Muscle of leg (tissue), 11 donors: ENCODE results near the gene GPHN. TPM values are rescaled to one million over a fixed set of nuclear protein-coding genes. Genes with fewer than 3 reads are reported as not detected.

ENCODE experiments used
- DNase-seq: peaks from one replicate; pipeline ENCODE4 v3.0.0; 2013
- H3K27ac ChIP-seq: one replicate; pipeline ENCODE4 v1.5.1; 2013; ENCODE audit warnings: mild to moderate bottlenecking, low read length, control low read depth
- H3K27me3 ChIP-seq: one replicate; pipeline ENCODE4 v1.6.1; 2013; ENCODE audit warnings: low read length; ENCODE audit not compliant: control insufficient read depth, insufficient read depth
- H3K36me3 ChIP-seq: one replicate; pipeline ENCODE4 v1.6.1; 2013; ENCODE audit warnings: low read length; ENCODE audit not compliant: control insufficient read depth, insufficient read depth
- H3K4me1 ChIP-seq: one replicate; pipeline ENCODE4 v1.6.1; 2013; ENCODE audit warnings: low read length; ENCODE audit not compliant: control insufficient read depth, insufficient read depth
- H3K4me3 ChIP-seq: one replicate; pipeline ENCODE4 v1.5.1; 2013; ENCODE audit warnings: low read length, control low read depth
- H3K9me3 ChIP-seq: replicated peaks from 2 replicates; pipeline ENCODE4 v1.6.1; 2013; ENCODE audit warnings: low read depth, low read length; ENCODE audit not compliant: control insufficient read depth
- WGBS: methylation state at CpG from one replicate; pipeline ENCODE4 v1.1.5; 2013; ENCODE audit warnings: missing lambda C conversion rate; ENCODE audit not compliant: insufficient coverage; 5-methylcytosine and 5-hydroxymethylcytosine counted together
- polyA plus RNA-seq, 8 donors: library from polyadenylated mRNA; unstranded; fragments of 120-200 nt; gene quantifications; one replicate each; pipeline versions ENCODE4 v1.2.1 to v1.2.3, GENCODE V29; 2013; ENCODE audit warnings: inconsistent platforms in 1 of 8, low replicate concordance in 1 of 8; ENCODE audit not compliant: insufficient read length in 8 of 8, insufficient read depth in 1 of 8
- total RNA-seq: library from RNA; stranded (reverse); fragments of 120-200 nt; gene quantifications from one replicate; pipeline ENCODE4 v1.2.4, GENCODE V29; 2013

Gene GPHN
- total and polyA plus RNA-seq, 9 donors = 13.6 to 19.4 (median 16.5) TPM

- H3K4me1 ChIP-seq = no peaks in the 10 kb centered on the region
- WGBS = 85% methylated on average over 2 of the region's 4 CpGs
- DNase-seq = no peak
- no peaks in the 10 kb centered on the region for H3K36me3 ChIP-seq
- H3K27me3 ChIP-seq = no peaks in the 10 kb centered on the region
- H3K27ac ChIP-seq = no peak overlapping the region
- no peak overlapping the region for H3K4me3 ChIP-seq
- no peaks in the 10 kb centered on the region for H3K9me3 ChIP-seq
Observed at GRCh38 chr14:67221982-67222328, 714.0 kb downstream of the GPHN start.

- no CpG with 5 or more reads among the region's 4 CpGs for WGBS
- Histone ChIP-seq H3K4me1 (no peaks in the 10 kb centered on the region), H3K27ac (no peak overlapping the region), H3K36me3 (no peaks in the 10 kb centered on the region), H3K4me3 (no peak overlapping the region), H3K9me3 (no peaks in the 10 kb centered on the region), H3K27me3 (no peaks in the 10 kb centered on the region)
- DNase-seq = no peak
Observed at GRCh38 chr14:67225523-67225922, 717.6 kb downstream of the GPHN start.

- no peak for DNase-seq
- Histone ChIP-seq H3K4me1 (no peaks in the 10 kb centered on the region), H3K36me3 (no peaks in the 10 kb centered on the region), H3K9me3 (no peaks in the 10 kb centered on the region), H3K27me3 (no peaks in the 10 kb centered on the region), H3K27ac (no peak overlapping the region), H3K4me3 (no peak overlapping the region)
- WGBS = no CpG with 5 or more reads among the region's 3 CpGs
Observed at GRCh38 chr14:67228325-67228984, 720.5 kb downstream of the GPHN start.

Other genes with a start within 250 kb of the GPHN start
- gene CCDC196, start 21.8 kb upstream of the GPHN start, total RNA-seq = not detected
- not detected for gene CCDC196, start 21.8 kb upstream of the GPHN start, polyA plus RNA-seq